Right lobe of liver (tissue), 6 donors: ENCODE data around the gene TLE6. TPM values are rescaled to one million over a fixed set of nuclear protein-coding genes. Genes with fewer than 3 reads are reported as not detected.

Experiments
- ATAC-seq, 4 donors: fragments of 200-7000 bp; cut with Tn5 transposase; one replicate each; pipeline ENCODE4 v1.9.1; 2020; ENCODE audit warnings: mild to moderate bottlenecking in 4 of 4, moderate library complexity in 4 of 4
- DNase-seq, 3 donors: peaks; one replicate each; pipeline ENCODE4 v3.0.0-alpha.2; 2020
- H3K27ac ChIP-seq, 3 donors: fragments of 200-600 bp; one replicate each; pipeline ENCODE4 v1.8.0; 2022
- H3K27me3 ChIP-seq, 2 donors: fragments of 200-600 bp; one replicate each; pipeline ENCODE4 v1.8.0; 2022
- H3K36me3 ChIP-seq, 4 donors: fragments of 200-600 bp; sonication (generic) in 1 of 4; one replicate each; pipeline versions ENCODE4 v1.5.1 to v1.8.0; 2017 to 2022; ENCODE audit warnings: control low read depth in 1 of 4
- H3K4me1 ChIP-seq, 4 donors: fragments of 200-600 bp; sonication (generic) in 1 of 4; one replicate each; pipeline versions ENCODE4 v1.5.1 to v1.8.0; 2017 to 2022; ENCODE audit warnings: control low read depth in 1 of 4
- H3K4me3 ChIP-seq, 3 donors: fragments of 200-600 bp; one replicate each; pipeline ENCODE4 v1.8.0; 2022
- H3K9me3 ChIP-seq, 4 donors: fragments of 200-600 bp; sonication (generic) in 1 of 4; one replicate each; pipeline versions ENCODE4 v1.5.1 to v1.8.0; 2017 to 2022; ENCODE audit warnings: control low read depth in 1 of 4
- CTCF ChIP-seq, 4 donors: fragments of 200-600 bp in 3 of 4; fragments of 450-650 bp in 1 of 4; IDR thresholded peaks; one replicate each; pipeline versions ENCODE4 v1.5.1 to v1.8.0; 2016 to 2022; ENCODE audit warnings: antibody characterized with exemption in 4 of 4, mild to moderate bottlenecking in 2 of 4
- POLR2A ChIP-seq: fragments of 450-650 bp; IDR thresholded peaks from one replicate; pipeline ENCODE4 v1.6.1; 2017; ENCODE audit warnings: antibody characterized with exemption, mild to moderate bottlenecking
- WGBS: methylation state at CpG from one replicate; pipeline ENCODE4 v1.1.6; 2018; ENCODE audit warnings: low coverage, low lambda C conversion rate; ENCODE audit not compliant: insufficient coverage; ENCODE audit errors: missing lambda C conversion rate; 5-methylcytosine and 5-hydroxymethylcytosine counted together
- intact Hi-C, 2 donors: fragments of 100-400 bp; cut with DNase I; formaldehyde crosslinking; loops; one replicate each; pipeline versions ENCODE4 v1.11.2 to v1.14.1; 2022
- total RNA-seq, 6 experiments: library from RNA; depleted of rRNA in 2 of 6; stranded (reverse); fragments of >200 nt in 2 of 6; fragmentation: NEBNext Ultra II Directional in 3 of 6; extraction: Animal tissue kit (Norgen Biotek cat#: 25700) in 3 of 6; gene quantifications; one replicate each; pipeline versions ENCODE4 v1.1.0 to v1.2.4, GENCODE V29; 2016 to 2023
- donor health status: DM: no; HTN: yes; CAD: no.
- donor health status: DM: no; HTN: no; CAD: no.
- donor health status: DM: no; HTN: no; CAD: no.
- donor health status: DM: no; HTN: yes; CAD: no.
- donor health status: DM: no; HTN: yes; CAD: no.

TLE6 gene
- total RNA-seq, 6 experiments from 2014 or later: 2.3 to 8.9 (median 4.6) TPM

- no peak for DNase-seq
- peak overlapping the region; percentile 31 to 41 (median 39) for H3K4me3 ChIP-seq
- H3K36me3 ChIP-seq: no peaks in the 10 kb centered on the region
- TF ChIP-seq POLR2A (no peak), CTCF (IDR thresholded peaks at IDR 0.05) (no peak)
- H3K4me1 ChIP-seq: peaks cover 0 to 33% (median 12%) of the 10 kb centered on the region in 4 donors
- WGBS: 10% methylated on average over 3 of the region's 10 CpGs
- H3K9me3 ChIP-seq: no peaks in the 10 kb centered on the region
- peak in 3 of 4 donors; percentile 0 to 2 (median 1) for ATAC-seq
- intact Hi-C loops: loop anchor here in 1 of 2 donors (10.0 kb wide), 1 partner anchor 57 kb away; no protein-coding TSS in a partner anchor
- peak overlapping the region in 2 of 3 donors; percentile 16 to 37 for H3K27ac ChIP-seq
- H3K27me3 ChIP-seq: no peaks in the 10 kb centered on the region
Measured at GRCh38 chr19:2977746-2978138, 378 bp downstream of the TLE6 start.

- Histone ChIP-seq H3K9me3 (no peaks in the 10 kb centered on the region), H3K27ac (peak overlapping the region in 1 of 3 donors; percentile 37), H3K36me3 (no peaks in the 10 kb centered on the region), H3K4me3 (peak overlapping the region in 1 of 3 donors; percentile 31), H3K27me3 (no peaks in the 10 kb centered on the region), H3K4me1 (peaks cover 0 to 37% (median 12%) of the 10 kb centered on the region in 4 donors)
- intact Hi-C loops: loop anchor here in 1 of 2 donors (10.0 kb wide), 1 partner anchor 57 kb away; no protein-coding TSS in a partner anchor
- whole genome bisulfite sequencing: 76% methylated on average over 7 of the region's 11 CpGs
- DNase-seq (no peak), ATAC-seq (no peak)
- no peak for TF ChIP-seq POLR2A
- TF ChIP-seq CTCF (IDR thresholded peaks at IDR 0.05): no peak
Measured at GRCh38 chr19:2978166-2978767, 903 bp downstream of the TLE6 start.

GRCh38 chr19:2978772-2979171 is 1.4 kb downstream of the TLE6 start:
- H3K27ac ChIP-seq: no peak overlapping the region
- no peaks in the 10 kb centered on the region for H3K27me3 ChIP-seq
- intact Hi-C loops: loop anchor here in 1 of 2 donors (10.0 kb wide), 1 partner anchor 56 kb away; no protein-coding TSS in a partner anchor
- WGBS: 43% methylated on average over 7 of the region's 9 CpGs
- H3K36me3 ChIP-seq: no peaks in the 10 kb centered on the region
- H3K4me1 ChIP-seq: peaks cover 0 to 40% (median 12%) of the 10 kb centered on the region in 4 donors
- no peak overlapping the region for H3K4me3 ChIP-seq
- ATAC-seq (no peak), DNase-seq (no peak)
- no peaks in the 10 kb centered on the region for H3K9me3 ChIP-seq
- TF ChIP-seq CTCF (IDR thresholded peaks at IDR 0.05): no peak
- no peak for TF ChIP-seq POLR2A

GRCh38 chr19:2981898-2982297 is 4.5 kb downstream of the TLE6 start:
- peaks cover 0 to 25% (median 3%) of the 10 kb centered on the region in 4 donors for H3K4me1 ChIP-seq
- ATAC-seq (no peak), DNase-seq (no peak)
- intact Hi-C loops: no loop called here
- H3K36me3 ChIP-seq: no peaks in the 10 kb centered on the region
- H3K27ac ChIP-seq: no peak overlapping the region
- H3K9me3 ChIP-seq: no peaks in the 10 kb centered on the region
- WGBS: 86% methylated on average over 5 of the region's 5 CpGs
- TF ChIP-seq CTCF (IDR thresholded peaks at IDR 0.05) (no peak), POLR2A (no peak)
- H3K27me3 ChIP-seq: no peaks in the 10 kb centered on the region
- no peak overlapping the region for H3K4me3 ChIP-seq
